Spinal cord (tissue), 10 donors: ENCODE results near the gene IL1F10. TPM values are rescaled to one million over a fixed set of nuclear protein-coding genes. Genes with fewer than 3 reads are reported as not detected.

ENCODE experiments used
- DNase-seq, 6 donors: peaks; one replicate each; pipeline versions ENCODE4 v3.0.0 to v3.0.0-alpha.2; 2013 to 2015; ENCODE audit warnings: low spot score in 6 of 6, low read depth in 4 of 6
- H3K27ac ChIP-seq: one replicate; pipeline ENCODE4 v1.5.1; 2013; ENCODE audit warnings: low read depth, low read length, control low read depth
- H3K27me3 ChIP-seq: one replicate; pipeline ENCODE4 v1.6.1; 2013; ENCODE audit warnings: low read length; ENCODE audit not compliant: control insufficient read depth, insufficient read depth
- H3K36me3 ChIP-seq: one replicate; pipeline ENCODE4 v1.6.1; 2013; ENCODE audit warnings: low read length; ENCODE audit not compliant: control insufficient read depth, insufficient read depth
- H3K4me1 ChIP-seq: one replicate; pipeline ENCODE4 v1.6.1; 2013; ENCODE audit warnings: low read length; ENCODE audit not compliant: control insufficient read depth, insufficient read depth
- H3K4me3 ChIP-seq: one replicate; pipeline ENCODE4 v1.5.1; 2013; ENCODE audit warnings: low read depth, low read length, control low read depth
- H3K9me3 ChIP-seq: one replicate; pipeline ENCODE4 v1.6.1; 2013; ENCODE audit warnings: low read length; ENCODE audit not compliant: control insufficient read depth, insufficient read depth
- WGBS: methylation state at CpG from one replicate; pipeline ENCODE4 v1.1.5; 2013; ENCODE audit warnings: missing lambda C conversion rate; ENCODE audit not compliant: insufficient coverage; 5-methylcytosine and 5-hydroxymethylcytosine counted together
- polyA plus RNA-seq, 2 donors: library from polyadenylated mRNA; unstranded; fragments of 120-200 nt; gene quantifications; one replicate each; pipeline ENCODE4 v1.2.1, GENCODE V29; 2013; ENCODE audit not compliant: insufficient read length in 2 of 2
- total RNA-seq, 2 donors: library from RNA; depleted of rRNA in 1 of 2; stranded (reverse); fragments of 120-200 nt in 1 of 2; fragments of >200 nt in 1 of 2; gene quantifications; one replicate each; pipeline versions ENCODE4 v1.2.3 to v1.2.4, GENCODE V29; 2013 to 2014
- donor health status: healthy.

The IL1F10 gene
- total and polyA plus RNA-seq, 4 donors, result not detected

DNA sequence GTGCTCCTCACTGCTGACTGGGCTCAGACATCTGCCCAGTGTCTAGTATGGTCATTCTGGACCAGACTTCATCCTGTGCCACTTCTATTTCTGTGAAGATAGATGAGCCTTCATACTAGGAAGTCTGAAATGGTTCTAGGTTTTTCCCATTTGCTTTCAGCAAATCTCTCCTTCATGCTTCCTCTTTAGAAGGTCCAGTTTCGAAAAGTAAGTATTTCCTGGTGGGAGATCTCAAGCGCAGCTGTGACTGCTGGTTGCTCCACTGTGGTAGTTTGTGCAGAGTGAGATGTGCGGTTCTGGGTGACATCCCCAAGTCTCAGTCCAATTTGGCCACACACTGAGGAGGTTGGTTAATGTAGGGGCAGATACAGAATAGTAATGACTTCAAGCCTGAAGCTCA is 29.5 kb upstream of the IL1F10 start:
- no peaks in the 10 kb centered on the region for H3K9me3 ChIP-seq
- H3K4me1 ChIP-seq, result no peaks in the 10 kb centered on the region
- no peaks in the 10 kb centered on the region for H3K36me3 ChIP-seq
- WGBS, result 96% methylated on average over 3 of the region's 3 CpGs
- H3K27me3 ChIP-seq, result no peaks in the 10 kb centered on the region
- H3K27ac ChIP-seq, result no peak overlapping the region
- no peak overlapping the region for H3K4me3 ChIP-seq
- no peak for DNase-seq

- Histone ChIP-seq H3K4me1 (no peaks in the 10 kb centered on the region), H3K9me3 (no peaks in the 10 kb centered on the region), H3K27ac (no peak overlapping the region), H3K4me3 (no peak overlapping the region), H3K36me3 (no peaks in the 10 kb centered on the region), H3K27me3 (no peaks in the 10 kb centered on the region)
- 100% methylated on average over 1 of the region's 2 CpGs for WGBS
- DNase-seq, result no peak
These were observed 28.6 kb upstream of the IL1F10 start for GRCh38 chr2:113039158-113039557.

DNA sequence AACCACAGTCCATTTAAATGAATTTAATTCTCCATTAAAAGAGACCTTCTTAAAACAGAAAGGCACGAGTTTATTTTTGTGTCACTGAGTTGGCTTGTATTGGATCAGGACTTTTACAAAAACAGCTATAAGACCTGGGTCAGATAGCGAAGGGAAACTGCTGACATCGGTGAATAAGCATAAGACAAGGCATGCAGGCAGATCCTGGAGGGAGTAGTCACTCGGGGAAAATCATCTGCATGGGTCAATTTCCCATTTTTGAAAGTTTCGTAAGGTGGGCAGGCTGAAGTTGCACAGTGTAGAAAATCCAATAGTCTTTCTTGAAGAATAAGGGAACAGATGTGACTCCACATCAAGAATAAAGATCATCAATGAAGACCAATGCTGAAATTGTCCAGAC is 28.1 kb upstream of the IL1F10 start:
- WGBS, result 42% methylated on average over 5 of the region's 5 CpGs
- H3K36me3 ChIP-seq, result no peaks in the 10 kb centered on the region

GRCh38 chr2:113041871-113042270 is 25.9 kb upstream of the IL1F10 start:
- H3K27me3 ChIP-seq, result no peaks in the 10 kb centered on the region
- WGBS, result 56% methylated on average over 4 of the region's 5 CpGs
- no peak overlapping the region for H3K27ac ChIP-seq
- H3K4me1 ChIP-seq, result no peaks in the 10 kb centered on the region
- no peaks in the 10 kb centered on the region for H3K36me3 ChIP-seq
- no peak overlapping the region for H3K4me3 ChIP-seq
- H3K9me3 ChIP-seq, result no peaks in the 10 kb centered on the region
- DNase-seq, result no peak

More for the DNA sequence above, 28.1 kb upstream of the IL1F10 start:
- H3K4me3 ChIP-seq, result no peak overlapping the region
- no peaks in the 10 kb centered on the region for H3K4me1 ChIP-seq
- no peak overlapping the region for H3K27ac ChIP-seq
- H3K27me3 ChIP-seq, result no peaks in the 10 kb centered on the region
- no peaks in the 10 kb centered on the region for H3K9me3 ChIP-seq
- DNase-seq, result no peak

DNA sequence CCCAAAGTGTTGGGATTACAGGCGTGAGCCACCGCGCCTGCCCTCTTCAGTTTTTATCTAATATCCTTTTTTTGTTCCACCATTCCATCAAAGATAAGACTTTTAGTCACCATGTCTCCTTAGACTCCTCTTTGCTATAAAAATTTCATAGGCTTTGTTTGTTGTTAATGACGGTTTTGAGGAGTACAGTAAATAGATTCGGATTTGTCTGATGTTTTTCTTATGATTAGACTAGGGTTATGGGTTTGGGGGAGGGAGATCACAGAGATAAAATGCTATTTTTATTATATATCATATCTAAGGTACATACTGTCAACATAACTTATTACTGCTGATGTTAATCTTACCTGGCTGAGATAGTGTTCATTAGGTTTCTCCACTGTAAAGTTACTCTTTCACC is 21.3 kb upstream of the IL1F10 start:
- H3K4me1 ChIP-seq, result no peaks in the 10 kb centered on the region
- 80% methylated on average over 1 of the region's 5 CpGs for WGBS
- no peaks in the 10 kb centered on the region for H3K9me3 ChIP-seq
- H3K4me3 ChIP-seq, result no peak overlapping the region
- H3K27ac ChIP-seq, result no peak overlapping the region
- H3K36me3 ChIP-seq, result no peaks in the 10 kb centered on the region
- DNase-seq, result no peak
- H3K27me3 ChIP-seq, result no peaks in the 10 kb centered on the region

- no peak for DNase-seq
- Histone ChIP-seq H3K9me3 (no peaks in the 10 kb centered on the region), H3K27me3 (no peaks in the 10 kb centered on the region), H3K27ac (no peak overlapping the region), H3K4me3 (no peak overlapping the region), H3K4me1 (no peaks in the 10 kb centered on the region), H3K36me3 (no peaks in the 10 kb centered on the region)
- WGBS, result 93% methylated on average over 36 of the region's 38 CpGs
These were observed 16.6 kb upstream of the IL1F10 start for GRCh38 chr2:113050921-113051895.

- WGBS, result no CpG with 5 or more reads among the region's 6 CpGs
- H3K27me3 ChIP-seq, result no peaks in the 10 kb centered on the region
- no peaks in the 10 kb centered on the region for H3K9me3 ChIP-seq
These were observed 15.3 kb upstream of the IL1F10 start, which contains the start of gene IL36B for GRCh38 chr2:113052396-113052917. TSS of gene IL36B (minus strand) at chr2:113052867.

DNA sequence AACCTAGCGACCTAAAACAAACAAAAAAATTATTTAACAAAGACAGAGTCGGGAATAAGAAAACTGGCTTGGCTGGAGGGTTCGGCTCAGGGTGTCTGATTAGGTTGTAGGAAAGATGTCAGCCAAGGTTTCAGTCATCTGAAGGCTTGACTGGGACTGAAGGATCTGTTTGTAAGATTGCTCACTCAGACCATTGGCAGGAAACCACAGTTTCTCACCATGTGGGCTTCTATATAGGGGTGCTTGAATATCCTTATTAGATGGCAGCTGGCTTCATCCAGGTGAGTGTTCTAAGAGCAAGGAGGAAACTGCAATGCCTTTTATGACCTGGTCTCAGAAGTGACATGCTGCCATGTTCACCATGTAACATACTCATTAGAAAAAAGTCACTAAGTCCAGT is 14.1 kb upstream of the IL1F10 start:
- Histone ChIP-seq H3K27me3 (no peaks in the 10 kb centered on the region), H3K9me3 (no peaks in the 10 kb centered on the region), H3K27ac (no peak overlapping the region), H3K4me3 (no peak overlapping the region), H3K36me3 (no peaks in the 10 kb centered on the region), H3K4me1 (no peaks in the 10 kb centered on the region)
- DNase-seq, result no peak
- no CpG with 5 or more reads among the region's 3 CpGs for WGBS

More at GRCh38 chr2:113052396-113052917, 15.3 kb upstream of the IL1F10 start, which contains the start of gene IL36B:
- H3K36me3 ChIP-seq, result no peaks in the 10 kb centered on the region
- no peak for DNase-seq
- H3K4me1 ChIP-seq, result no peaks in the 10 kb centered on the region
- no peak within 1 kb of the TSS for H3K27ac ChIP-seq
- no peak within 1 kb of the TSS for H3K4me3 ChIP-seq

GRCh38 chr2:113054066-113054465 is 13.7 kb upstream of the IL1F10 start:
- H3K4me3 ChIP-seq, result no peak overlapping the region
- H3K27ac ChIP-seq, result no peak overlapping the region
- no peaks in the 10 kb centered on the region for H3K9me3 ChIP-seq
- no peaks in the 10 kb centered on the region for H3K27me3 ChIP-seq
- H3K36me3 ChIP-seq, result no peaks in the 10 kb centered on the region
- no peaks in the 10 kb centered on the region for H3K4me1 ChIP-seq
- DNase-seq, result no peak

DNA sequence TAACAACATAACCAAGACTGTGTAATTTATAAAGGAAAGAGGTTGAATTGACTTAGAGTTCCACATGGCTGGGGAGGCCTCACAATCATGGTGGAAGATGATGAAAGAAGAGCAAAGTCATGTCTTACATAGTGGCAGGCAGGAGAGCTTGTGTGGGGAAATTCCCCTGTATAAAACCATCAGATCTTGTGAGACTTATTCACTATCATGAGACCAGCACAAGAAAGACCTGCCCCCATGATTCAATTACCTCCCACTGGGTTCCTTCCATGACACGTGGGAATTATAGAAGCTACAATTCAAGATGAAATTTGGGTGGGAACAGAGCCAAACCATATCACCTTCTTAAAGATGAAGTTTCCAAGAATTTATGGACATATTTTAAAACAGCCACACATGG is 11.2 kb upstream of the IL1F10 start:
- Histone ChIP-seq H3K27ac (no peak overlapping the region), H3K4me3 (no peak overlapping the region), H3K9me3 (no peaks in the 10 kb centered on the region), H3K4me1 (no peaks in the 10 kb centered on the region), H3K27me3 (no peaks in the 10 kb centered on the region), H3K36me3 (no peaks in the 10 kb centered on the region)
- WGBS, result no CpG with 5 or more reads among the region's 1 CpG
- no peak for DNase-seq
